Measurements from ENCODE around the gene TRIM46.
A peak's percentile ranks its signal among the peaks of the same experiment; 100 is the strongest.
"Not testable (repeated sequence)": the region's sequence is repeated elsewhere in the genome, so short reads cannot be mapped to it uniquely, and the experiment has no call there.

Gene TRIM46

GRCh38 chr1:155166471-155167165 lies 7.0 kb upstream of the TRIM46 start:
- Histone ChIP-seq H3K4me3 (ENCODE audit: low read depth, low read length) (peak overlapping the region; percentile 42), H3K27me3 (no peaks in the 10 kb centered on the region), H3K36me3 (no peaks in the 10 kb centered on the region), H3K9me3 (no peaks in the 10 kb centered on the region), H3K4me1 (peaks cover 2% of the 10 kb centered on the region)
- TF ChIP-seq CTCF (IDR thresholded peaks at IDR 0.05; ENCODE audit: low read depth, low read length), result no peak
- peak; percentile 61 for DNase-seq

- peak; percentile 95 for TF ChIP-seq CTCF (IDR thresholded peaks at IDR 0.05; ENCODE audit: low read depth, low read length)
- H3K4me1 ChIP-seq, result peaks cover 2% of the 10 kb centered on the region
- H3K9me3 ChIP-seq, result no peaks in the 10 kb centered on the region
- peak overlapping the region; percentile 42 for H3K4me3 ChIP-seq (ENCODE audit: low read depth, low read length)
- H3K27me3 ChIP-seq, result no peaks in the 10 kb centered on the region
- H3K36me3 ChIP-seq, result no peaks in the 10 kb centered on the region
- peak; percentile 92 for DNase-seq
Measured at GRCh38 chr1:155167166-155168104, 6.2 kb upstream of the TRIM46 start.

GRCh38 chr1:155168105-155168445 lies 5.6 kb upstream of the TRIM46 start:
- not testable (repeated sequence) for H3K27me3 ChIP-seq; H3K4me3 ChIP-seq (ENCODE audit: low read depth, low read length); DNase-seq; H3K36me3 ChIP-seq; H3K4me1 ChIP-seq; H3K9me3 ChIP-seq

- H3K36me3 ChIP-seq, result no peaks in the 10 kb centered on the region
- H3K4me1 ChIP-seq, result peaks cover 2% of the 10 kb centered on the region
- no peak for DNase-seq
- H3K9me3 ChIP-seq, result no peaks in the 10 kb centered on the region
- no peak for TF ChIP-seq CTCF (IDR thresholded peaks at IDR 0.05; ENCODE audit: low read depth, low read length)
- H3K4me3 ChIP-seq (ENCODE audit: low read depth, low read length), result no peak overlapping the region
- H3K27me3 ChIP-seq, result no peaks in the 10 kb centered on the region
Measured at GRCh38 chr1:155168456-155169210, 5.0 kb upstream of the TRIM46 start.

GRCh38 chr1:155169541-155169940 lies 4.1 kb upstream of the TRIM46 start:
- no peaks in the 10 kb centered on the region for H3K36me3 ChIP-seq
- no peak for TF ChIP-seq CTCF (IDR thresholded peaks at IDR 0.05; ENCODE audit: low read depth, low read length)
- H3K27me3 ChIP-seq, result no peaks in the 10 kb centered on the region
- H3K9me3 ChIP-seq, result no peaks in the 10 kb centered on the region
- H3K4me1 ChIP-seq, result peaks cover 2% of the 10 kb centered on the region
- no peak for DNase-seq
- no peak overlapping the region for H3K4me3 ChIP-seq (ENCODE audit: low read depth, low read length)

GRCh38 chr1:155170101-155170785 lies 3.4 kb upstream of the TRIM46 start:
- H3K4me1 ChIP-seq, result peaks cover 8% of the 10 kb centered on the region
- no peaks in the 10 kb centered on the region for H3K27me3 ChIP-seq
- H3K36me3 ChIP-seq, result no peaks in the 10 kb centered on the region
- no peak for DNase-seq
- no peak for TF ChIP-seq CTCF (IDR thresholded peaks at IDR 0.05; ENCODE audit: low read depth, low read length)
- no peaks in the 10 kb centered on the region for H3K9me3 ChIP-seq
- no peak overlapping the region for H3K4me3 ChIP-seq (ENCODE audit: low read depth, low read length)

Measured in BE2C (cell line).